Prostate gland (tissue), 2 donors: ENCODE measurements around the gene ZDHHC17. TPM values are rescaled to one million over a fixed set of nuclear protein-coding genes. Genes with fewer than 3 reads are reported as not detected.
"Not testable (repeated sequence)": the region's sequence is repeated elsewhere in the genome, so short reads cannot be mapped to it uniquely, and the experiment has no call there.

ENCODE experiments used
- DNase-seq: peaks from one replicate; pipeline ENCODE4 v3.0.0-alpha.2; 2019; ENCODE audit warnings: low spot score
- H3K27ac ChIP-seq, 2 donors: fragments of 200-600 bp; sonication (generic); 2 replicates each; pipeline ENCODE4 v1.5.1; 2017 to 2019
- H3K27me3 ChIP-seq: fragments of 200-600 bp; sonication (generic); replicated peaks from 2 replicates; pipeline ENCODE4 v1.5.1; 2019; ENCODE audit not compliant: insufficient read depth
- H3K36me3 ChIP-seq, 2 donors: fragments of 200-600 bp; sonication (generic); 1 replicate in 1 of 2; 2 replicates in 1 of 2; pipeline versions ENCODE4 v1.5.1 to v1.8.1; 2017 to 2019
- H3K4me1 ChIP-seq: fragments of 200-600 bp; sonication (generic); replicated peaks from 2 replicates; pipeline ENCODE4 v1.5.1; 2019
- H3K4me3 ChIP-seq, 2 donors: fragments of 200-600 bp; sonication (generic); 2 replicates each; pipeline ENCODE4 v1.5.1; 2017 to 2019
- H3K9me3 ChIP-seq: fragments of 200-600 bp; sonication (generic); 2 replicates; pipeline ENCODE4 v1.5.1; 2017
- POLR2A ChIP-seq: fragments of 450-650 bp; IDR thresholded peaks from one replicate; pipeline ENCODE4 v1.6.1; 2016; ENCODE audit warnings: antibody characterized with exemption, mild to moderate bottlenecking
- POLR2AphosphoS5 ChIP-seq: sonication (generic); formaldehyde crosslinking; IDR thresholded peaks from one replicate; pipeline ENCODE4 v1.6.1; 2017; ENCODE audit warnings: antibody characterized with exemption
- WGBS: methylation state at CpG from one replicate; pipeline ENCODE4 v1.1.5; 2018; 5-methylcytosine and 5-hydroxymethylcytosine counted together
- intact Hi-C: fragments of 100-400 bp; cut with DNase I; formaldehyde crosslinking; loops from one replicate; pipeline ENCODE4 v1.14.2; 2022
- total RNA-seq, 2 donors: library from RNA; depleted of rRNA; stranded (reverse); fragments of >200 nt; gene quantifications; one replicate each; pipeline ENCODE4 v1.1.0, GENCODE V29; 2016
- TF ChIP-seq, protein P1 (sequence below), 4 experiments: fragments of 200-600 bp in 2 of 4; fragments of 450-650 bp in 2 of 4; sonication (generic) in 2 of 4; IDR thresholded peaks; 1 replicate in 3 of 4; 2 replicates in 1 of 4; pipeline ENCODE4 v1.5.1; 2016 to 2019; ENCODE audit warnings: antibody characterized with exemption in 4 of 4, mild to moderate bottlenecking in 2 of 4, moderate library complexity in 2 of 4

The ZDHHC17 gene
- total RNA-seq, 2 donors from 2014 or later = 21.6 to 34.6 TPM

- TF ChIP-seq POLR2A (no peak), POLR2AphosphoS5 (no peak)
- TF ChIP-seq, protein P1, sequence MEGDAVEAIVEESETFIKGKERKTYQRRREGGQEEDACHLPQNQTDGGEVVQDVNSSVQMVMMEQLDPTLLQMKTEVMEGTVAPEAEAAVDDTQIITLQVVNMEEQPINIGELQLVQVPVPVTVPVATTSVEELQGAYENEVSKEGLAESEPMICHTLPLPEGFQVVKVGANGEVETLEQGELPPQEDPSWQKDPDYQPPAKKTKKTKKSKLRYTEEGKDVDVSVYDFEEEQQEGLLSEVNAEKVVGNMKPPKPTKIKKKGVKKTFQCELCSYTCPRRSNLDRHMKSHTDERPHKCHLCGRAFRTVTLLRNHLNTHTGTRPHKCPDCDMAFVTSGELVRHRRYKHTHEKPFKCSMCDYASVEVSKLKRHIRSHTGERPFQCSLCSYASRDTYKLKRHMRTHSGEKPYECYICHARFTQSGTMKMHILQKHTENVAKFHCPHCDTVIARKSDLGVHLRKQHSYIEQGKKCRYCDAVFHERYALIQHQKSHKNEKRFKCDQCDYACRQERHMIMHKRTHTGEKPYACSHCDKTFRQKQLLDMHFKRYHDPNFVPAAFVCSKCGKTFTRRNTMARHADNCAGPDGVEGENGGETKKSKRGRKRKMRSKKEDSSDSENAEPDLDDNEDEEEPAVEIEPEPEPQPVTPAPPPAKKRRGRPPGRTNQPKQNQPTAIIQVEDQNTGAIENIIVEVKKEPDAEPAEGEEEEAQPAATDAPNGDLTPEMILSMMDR (IDR thresholded peaks at IDR 0.05) = no peak
- H3K4me1 ChIP-seq = no peaks in the 10 kb centered on the region
- H3K27me3 ChIP-seq = no peaks in the 10 kb centered on the region
- intact Hi-C loops = no loop called here
- H3K27ac ChIP-seq = no peak overlapping the region
- DNase-seq = no peak
- H3K4me3 ChIP-seq = no peak overlapping the region
- 93% methylated on average over 1 of the region's 1 CpG for WGBS
- H3K9me3 ChIP-seq = no peaks in the 10 kb centered on the region
- no peaks in the 10 kb centered on the region for H3K36me3 ChIP-seq
Measured at GRCh38 chr12:76717314-76717713, 46.6 kb upstream of the ZDHHC17 start.

DNA sequence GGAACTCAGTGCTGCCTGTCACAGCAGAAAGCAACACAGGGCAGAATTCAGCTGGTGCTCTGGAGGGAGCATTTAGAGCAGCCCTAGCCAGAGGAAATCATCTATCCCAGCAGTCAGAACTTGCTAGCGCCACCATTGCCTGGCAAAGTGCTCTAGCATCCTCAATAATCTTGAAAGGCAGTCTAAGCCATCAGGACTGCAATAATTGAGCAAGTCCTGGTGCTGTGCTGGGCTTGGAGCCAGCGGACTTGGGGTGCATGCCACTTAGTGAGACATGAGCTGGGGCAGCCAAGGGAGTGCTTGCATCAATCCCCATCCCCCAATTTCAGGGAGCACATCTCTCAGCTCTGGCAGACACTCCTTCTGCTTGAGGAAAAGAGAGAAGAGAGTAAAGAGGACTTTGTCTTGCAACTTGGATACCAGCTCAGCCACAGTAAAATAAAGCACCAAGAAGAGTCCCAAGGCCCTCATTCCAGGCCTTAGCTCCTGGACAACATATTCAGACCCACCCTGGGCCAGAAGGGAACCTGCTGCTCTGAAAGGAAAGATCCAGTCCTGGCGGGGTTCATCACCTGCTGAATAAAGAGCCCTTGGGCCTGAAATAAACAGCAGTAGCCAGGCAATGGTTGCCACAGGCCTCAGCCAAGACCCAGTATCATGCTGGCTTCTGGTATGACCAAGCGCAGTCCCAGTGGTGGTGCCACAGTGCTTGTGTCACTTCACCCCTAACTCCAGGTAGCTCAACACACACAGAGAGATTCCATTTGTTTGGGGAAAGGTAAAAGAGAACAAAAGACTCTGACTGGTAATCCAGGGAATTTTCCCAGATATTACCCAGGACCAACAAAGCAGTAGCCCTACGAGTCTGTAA lies 44.5 kb upstream of the ZDHHC17 start:
- WGBS = 66% methylated on average over 5 of the region's 5 CpGs
- Histone ChIP-seq H3K4me3 (no peak overlapping the region), H3K27ac (no peak overlapping the region), H3K36me3 (no peaks in the 10 kb centered on the region), H3K9me3 (no peaks in the 10 kb centered on the region), H3K27me3 (no peaks in the 10 kb centered on the region), H3K4me1 (no peaks in the 10 kb centered on the region)
- no peak for DNase-seq
- TF ChIP-seq POLR2A (no peak), POLR2AphosphoS5 (no peak)
- TF ChIP-seq, protein P1 (IDR thresholded peaks at IDR 0.05) = no peak
- intact Hi-C loops = no loop called here

DNA sequence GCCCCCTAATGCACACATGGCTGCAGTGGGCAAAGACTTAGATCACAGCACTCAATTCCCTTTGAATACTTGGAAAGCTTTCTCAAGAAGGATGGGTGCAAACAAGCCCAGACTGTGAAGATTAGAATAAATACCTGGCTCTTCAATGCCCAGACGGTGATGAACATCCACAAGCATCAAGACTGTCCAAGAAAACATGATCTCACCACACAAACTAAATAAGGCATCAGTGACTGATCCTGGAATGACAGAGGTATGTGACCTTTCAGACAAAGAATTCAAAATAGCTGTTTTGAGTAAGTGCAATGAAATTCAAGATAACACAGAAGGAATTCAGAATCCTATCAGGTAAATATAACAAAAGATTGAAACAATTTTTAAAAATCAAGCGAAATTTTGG lies 43.8 kb upstream of the ZDHHC17 start:
- Histone ChIP-seq H3K9me3 (no peaks in the 10 kb centered on the region), H3K4me3 (no peak overlapping the region), H3K4me1 (no peaks in the 10 kb centered on the region), H3K36me3 (no peaks in the 10 kb centered on the region), H3K27me3 (no peaks in the 10 kb centered on the region), H3K27ac (no peak overlapping the region)
- TF ChIP-seq, protein P1 (IDR thresholded peaks at IDR 0.05) = no peak
- TF ChIP-seq POLR2A (no peak), POLR2AphosphoS5 (no peak)
- WGBS = 73% methylated on average over 2 of the region's 2 CpGs
- intact Hi-C loops = no loop called here
- DNase-seq = no peak

GRCh38 chr12:76726626-76727025 lies 37.3 kb upstream of the ZDHHC17 start:
- H3K4me3 ChIP-seq = no peak overlapping the region
- TF ChIP-seq, protein P1 (IDR thresholded peaks at IDR 0.05) = no peak
- TF ChIP-seq POLR2AphosphoS5 = no peak
- no peak for TF ChIP-seq POLR2A
- no peak overlapping the region for H3K27ac ChIP-seq
- intact Hi-C loops = no loop called here
- no peaks in the 10 kb centered on the region for H3K4me1 ChIP-seq
- H3K27me3 ChIP-seq = no peaks in the 10 kb centered on the region
- no peaks in the 10 kb centered on the region for H3K9me3 ChIP-seq
- no peak for DNase-seq
- H3K36me3 ChIP-seq = no peaks in the 10 kb centered on the region

DNA sequence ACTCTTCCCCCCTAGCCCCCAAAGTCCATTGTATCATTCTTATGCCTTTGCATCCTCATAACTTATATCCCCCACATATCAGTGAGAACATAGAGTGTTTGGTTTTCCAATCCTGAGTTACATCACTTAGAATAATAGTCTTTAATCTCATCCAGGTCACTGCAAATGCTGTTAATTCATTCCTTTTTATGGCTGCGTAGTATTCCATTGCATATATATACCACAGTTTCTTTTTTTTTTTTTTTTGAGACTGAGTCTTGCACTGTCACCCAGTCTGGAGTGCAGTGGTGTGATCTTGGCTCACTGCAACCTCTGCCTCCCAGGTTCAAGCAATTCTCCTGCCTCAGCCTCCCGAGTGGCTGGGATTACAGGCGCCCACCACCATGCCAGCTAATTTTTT lies 31.7 kb upstream of the ZDHHC17 start:
- WGBS = 95% methylated on average over 3 of the region's 3 CpGs
- H3K9me3 ChIP-seq, intact Hi-C loops, H3K4me3 ChIP-seq, H3K27me3 ChIP-seq, H3K36me3 ChIP-seq, H3K27ac ChIP-seq, DNase-seq, H3K4me1 ChIP-seq: not testable (repeated sequence)

DNA sequence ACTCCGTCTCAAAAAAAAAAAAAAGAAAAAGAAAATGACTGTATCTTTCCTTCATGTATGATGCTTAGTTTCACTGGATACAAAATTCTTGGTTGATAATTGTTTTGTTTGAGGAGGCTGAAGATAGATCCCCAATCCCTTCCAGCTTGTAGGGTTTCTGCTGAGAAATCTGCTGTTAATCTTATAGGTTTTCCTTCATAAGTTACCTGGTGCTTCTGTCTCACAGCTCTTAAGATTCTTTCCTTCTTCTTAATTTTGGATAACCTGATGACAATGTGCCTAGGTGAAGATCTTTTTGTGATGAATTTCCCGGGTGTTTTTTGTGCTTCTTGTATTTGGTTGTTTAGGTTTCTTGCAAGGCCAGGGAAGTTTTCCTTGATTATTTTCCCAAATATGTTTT lies 26.2 kb upstream of the ZDHHC17 start:
- H3K4me3 ChIP-seq, H3K9me3 ChIP-seq, H3K27ac ChIP-seq, H3K36me3 ChIP-seq, DNase-seq, H3K27me3 ChIP-seq, intact Hi-C loops, H3K4me1 ChIP-seq: not testable (repeated sequence)
- 96% methylated on average over 2 of the region's 2 CpGs for WGBS
